ENCODE results near the gene PTTG1IP. TPM values are rescaled to one million over a fixed set of nuclear protein-coding genes. Genes with fewer than 3 reads are reported as not detected.

Gene PTTG1IP
- total and polyA plus RNA-seq, 2 donors from 2014 or later, result 187 to 378 TPM

DNA sequence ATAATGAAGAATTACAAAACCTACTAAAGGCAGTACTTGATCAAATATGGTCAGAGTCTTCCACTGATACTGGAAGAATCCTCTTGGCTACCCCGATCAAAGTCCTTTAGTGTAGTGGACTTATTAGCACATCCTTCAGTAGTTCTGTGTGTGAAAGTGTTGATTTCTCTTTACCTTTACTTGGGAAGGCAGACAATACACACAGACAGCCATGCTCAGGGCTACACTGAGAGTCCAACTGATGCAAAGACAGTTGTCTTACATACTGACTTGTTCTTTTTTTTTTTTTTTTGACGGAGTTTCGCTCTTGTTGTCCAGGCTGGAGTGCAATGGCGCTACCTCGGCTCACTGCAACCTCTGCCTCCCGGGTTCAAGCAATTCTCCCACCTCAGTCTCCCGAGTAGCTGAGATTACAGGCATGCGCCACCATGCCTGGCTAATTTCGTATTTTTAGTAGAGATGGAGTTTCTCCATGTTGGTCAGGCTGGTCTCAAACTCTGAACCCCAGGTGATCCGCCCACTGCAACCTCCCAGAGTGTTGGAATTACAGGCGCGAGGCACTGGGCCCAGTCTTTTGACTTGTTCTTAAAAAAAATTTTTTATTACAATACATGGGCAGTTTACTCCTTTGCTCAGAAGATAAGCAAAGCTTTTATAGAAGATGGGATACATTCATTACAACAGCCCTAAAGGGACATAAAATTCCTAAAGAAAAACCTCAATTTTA lies 3.5 kb upstream of the PTTG1IP start:
- TF ChIP-seq, protein P1, sequence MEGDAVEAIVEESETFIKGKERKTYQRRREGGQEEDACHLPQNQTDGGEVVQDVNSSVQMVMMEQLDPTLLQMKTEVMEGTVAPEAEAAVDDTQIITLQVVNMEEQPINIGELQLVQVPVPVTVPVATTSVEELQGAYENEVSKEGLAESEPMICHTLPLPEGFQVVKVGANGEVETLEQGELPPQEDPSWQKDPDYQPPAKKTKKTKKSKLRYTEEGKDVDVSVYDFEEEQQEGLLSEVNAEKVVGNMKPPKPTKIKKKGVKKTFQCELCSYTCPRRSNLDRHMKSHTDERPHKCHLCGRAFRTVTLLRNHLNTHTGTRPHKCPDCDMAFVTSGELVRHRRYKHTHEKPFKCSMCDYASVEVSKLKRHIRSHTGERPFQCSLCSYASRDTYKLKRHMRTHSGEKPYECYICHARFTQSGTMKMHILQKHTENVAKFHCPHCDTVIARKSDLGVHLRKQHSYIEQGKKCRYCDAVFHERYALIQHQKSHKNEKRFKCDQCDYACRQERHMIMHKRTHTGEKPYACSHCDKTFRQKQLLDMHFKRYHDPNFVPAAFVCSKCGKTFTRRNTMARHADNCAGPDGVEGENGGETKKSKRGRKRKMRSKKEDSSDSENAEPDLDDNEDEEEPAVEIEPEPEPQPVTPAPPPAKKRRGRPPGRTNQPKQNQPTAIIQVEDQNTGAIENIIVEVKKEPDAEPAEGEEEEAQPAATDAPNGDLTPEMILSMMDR (IDR thresholded peaks at IDR 0.05; ENCODE audit: borderline replicate concordance, extremely low read depth, insufficient read depth), result no peak
- Histone ChIP-seq H3K4me1 (ENCODE audit: control insufficient read depth in 2 of 3, insufficient read depth in 2 of 3, low read depth in 1 of 3, low read length in 3 of 3) (peaks cover 0 to 23% (median 16%) of the 10 kb centered on the region in 3 donors), H3K9me3 (ENCODE audit: control insufficient read depth in 2 of 3, insufficient read depth in 1 of 3, low read length in 3 of 3) (no peaks in the 10 kb centered on the region), H3K4me3 (ENCODE audit: low read length in 3 of 3) (no peak overlapping the region), H3K9ac (ENCODE audit: low read length in 3 of 3) (no peak overlapping the region), H3K27ac (ENCODE audit: low read depth in 2 of 2, low read length in 2 of 2) (no peak overlapping the region), H3K27me3 (ENCODE audit: control insufficient read depth, insufficient read depth, low read length) (no peaks in the 10 kb centered on the region), H3K36me3 (ENCODE audit: control insufficient read depth in 2 of 3, insufficient read depth in 3 of 3, low read length in 3 of 3) (no peaks in the 10 kb centered on the region)
- FAIRE-seq, result no peak
- intact Hi-C loops (cut with DNase I), result no loop called here
- no peak for DNase-seq

DNA sequence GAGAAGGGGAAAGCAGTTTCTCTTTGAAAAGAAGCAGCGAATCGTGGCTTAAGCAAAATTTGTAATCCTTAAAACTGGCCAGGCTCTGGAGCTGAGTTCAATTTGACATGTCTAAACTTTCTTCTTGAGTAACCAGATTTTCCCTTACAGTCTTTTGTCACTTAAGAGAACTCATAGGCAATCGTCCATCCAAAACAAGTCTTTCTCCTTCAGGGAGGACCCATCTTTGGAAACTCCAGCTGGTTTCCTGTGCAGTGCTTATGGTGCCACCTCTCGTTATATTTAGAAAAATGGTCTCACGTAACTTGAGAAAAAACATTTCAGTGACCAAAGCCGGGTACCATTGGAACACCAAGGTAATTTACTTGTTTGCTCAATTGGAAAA lies 1.8 kb upstream of the PTTG1IP start:
- Histone ChIP-seq H3K36me3 (ENCODE audit: control insufficient read depth in 2 of 3, insufficient read depth in 3 of 3, low read length in 3 of 3) (no peaks in the 10 kb centered on the region), H3K9me3 (ENCODE audit: control insufficient read depth in 2 of 3, insufficient read depth in 1 of 3, low read length in 3 of 3) (no peaks in the 10 kb centered on the region), H3K4me3 (ENCODE audit: low read length in 3 of 3) (peak overlapping the region in 2 of 3 donors; percentile 47 to 70), H3K27ac (ENCODE audit: low read depth in 2 of 2, low read length in 2 of 2) (peak overlapping the region; percentile 94 to 95), H3K9ac (ENCODE audit: low read length in 3 of 3) (peak overlapping the region in 1 of 3 donors; percentile 83), H3K27me3 (ENCODE audit: control insufficient read depth, insufficient read depth, low read length) (no peaks in the 10 kb centered on the region), H3K4me1 (ENCODE audit: control insufficient read depth in 2 of 3, insufficient read depth in 2 of 3, low read depth in 1 of 3, low read length in 3 of 3) (peaks cover 2 to 28% (median 25%) of the 10 kb centered on the region in 3 donors)
- FAIRE-seq (no peak), DNase-seq (peak in 2 of 5 donors; percentile 48 to 53)
- TF ChIP-seq, protein P1 (IDR thresholded peaks at IDR 0.05; ENCODE audit: borderline replicate concordance, extremely low read depth, insufficient read depth), result peak; percentile 14
- intact Hi-C loops (cut with DNase I), result no loop called here

DNA sequence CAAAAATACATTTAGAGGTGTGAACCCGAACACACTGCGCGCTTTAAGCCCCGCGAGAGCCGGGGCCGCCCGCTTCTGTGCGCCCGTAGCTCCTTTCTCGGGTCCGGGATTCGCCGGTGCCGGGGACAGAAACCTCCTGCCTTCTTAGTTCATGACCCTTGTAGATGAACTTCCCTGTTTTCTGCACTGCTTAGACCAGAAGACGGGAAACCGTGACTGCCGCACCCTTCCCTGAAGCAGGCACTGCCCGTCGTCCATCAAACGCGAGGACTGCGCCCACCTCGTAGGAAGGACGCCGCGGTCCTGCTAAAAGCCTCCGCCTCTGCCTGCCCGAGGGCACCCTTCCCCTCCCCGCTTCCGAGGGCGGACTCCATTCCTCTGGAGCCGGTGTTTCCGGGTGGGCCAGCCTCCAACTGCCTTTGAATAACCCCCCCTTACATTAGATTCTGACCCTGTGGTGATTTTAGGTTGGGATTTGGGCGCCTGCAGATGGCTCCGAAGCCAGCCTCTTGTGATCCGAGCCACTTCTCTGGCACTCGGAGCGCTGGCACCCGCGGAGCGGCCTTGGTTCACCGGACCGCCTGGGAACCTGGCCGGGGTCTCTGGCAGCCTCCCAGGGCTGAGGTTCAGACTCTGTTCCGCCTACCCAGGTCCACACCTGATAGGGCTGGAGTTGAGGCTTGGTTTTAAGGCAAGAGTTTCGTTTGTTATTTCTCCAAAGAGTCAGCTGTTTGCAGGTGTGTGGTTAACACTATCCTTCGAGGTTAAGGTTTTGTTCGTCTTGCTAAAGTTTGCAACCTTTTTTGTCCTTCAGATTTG lies 1.2 kb upstream of the PTTG1IP start:
- Histone ChIP-seq H3K27ac (ENCODE audit: low read depth in 2 of 2, low read length in 2 of 2) (peak overlapping the region; percentile 94 to 95), H3K9ac (ENCODE audit: low read length in 3 of 3) (peak overlapping the region in 2 of 3 donors; percentile 35 to 83), H3K4me3 (ENCODE audit: low read length in 3 of 3) (peak overlapping the region; percentile 47 to 70 (median 52)), H3K27me3 (ENCODE audit: control insufficient read depth, insufficient read depth, low read length) (no peaks in the 10 kb centered on the region), H3K4me1 (ENCODE audit: control insufficient read depth in 2 of 3, insufficient read depth in 2 of 3, low read depth in 1 of 3, low read length in 3 of 3) (peaks cover 2 to 30% (median 29%) of the 10 kb centered on the region in 3 donors), H3K36me3 (ENCODE audit: control insufficient read depth in 2 of 3, insufficient read depth in 3 of 3, low read length in 3 of 3) (no peaks in the 10 kb centered on the region), H3K9me3 (ENCODE audit: control insufficient read depth in 2 of 3, insufficient read depth in 1 of 3, low read length in 3 of 3) (no peaks in the 10 kb centered on the region)
- no peak for FAIRE-seq
- intact Hi-C loops (cut with DNase I), result no loop called here
- DNase-seq, result peak; percentile 48 to 95 (median 62)
- TF ChIP-seq, protein P1 (IDR thresholded peaks at IDR 0.05; ENCODE audit: borderline replicate concordance, extremely low read depth, insufficient read depth), result no peak
